C4-2B (cell line): ENCODE results near the gene FBXO42.

Source experiments
- CTCF ChIP-seq: fragments of 450-650 bp; conservative IDR thresholded peaks from 2 replicates; pipeline ENCODE4 v1.5.1; 2017; ENCODE audit warnings: mild to moderate bottlenecking
- ZFX ChIP-seq: fragments of 450-650 bp; IDR thresholded peaks from 2 replicates; pipeline ENCODE4 v1.6.1; 2017

DNA sequence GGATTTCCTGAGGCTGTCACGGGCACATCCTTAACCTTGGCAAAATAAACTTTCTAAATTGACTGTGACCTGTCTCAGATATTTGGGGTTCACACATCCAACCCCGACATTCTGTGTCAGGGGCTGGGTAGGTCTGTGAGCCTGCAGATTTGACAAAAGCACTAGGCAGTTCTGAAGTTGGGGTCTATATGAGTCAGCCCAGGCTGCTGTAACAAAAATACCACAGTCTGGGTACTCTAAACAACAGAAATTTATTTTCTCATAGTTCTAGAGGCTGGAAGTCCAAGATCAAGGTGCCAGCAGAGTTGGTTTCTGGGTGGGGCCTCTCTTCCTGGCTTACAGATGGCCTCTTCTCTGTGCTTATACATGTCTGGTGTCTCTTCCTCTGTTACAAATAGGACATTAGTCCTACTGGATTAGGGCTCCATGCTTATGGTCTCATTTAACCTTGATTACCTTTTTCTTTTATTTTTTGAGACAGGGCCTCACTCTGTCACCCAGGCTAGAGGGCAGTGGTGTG lies 112.2 kb downstream of the FBXO42 start:
- TF ChIP-seq CTCF (no peak), ZFX (no peak)
